GM18499 (cell line): ENCODE results near the gene ASF1B.
"Not testable (repeated sequence)": the region's sequence is repeated elsewhere in the genome, so short reads cannot be mapped to it uniquely, and the experiment has no call there.

Source experiments
- ATAC-seq: cut with Tn5 transposase; IDR thresholded peaks from one replicate; pipeline ENCODE4 v1.9.1; 2021; ENCODE audit warnings: moderate number of reproducible peaks; ENCODE audit not compliant: insufficient read depth, unreplicated experiment

The ASF1B gene

GRCh38 chr19:14136509-14137281, at the start of gene ASF1B:
TSS of gene ASF1B (minus strand) at chr19:14136589. CDS start at chr19:14136456, 133 bp downstream.
- ATAC-seq, result peak; percentile 62

GRCh38 chr19:14185691-14186090, 49.3 kb upstream of the ASF1B start:
- not testable (repeated sequence) for ATAC-seq

- ATAC-seq, result no peak
Observed at GRCh38 chr19:14185158-14185557, 48.8 kb upstream of the ASF1B start.

GRCh38 chr19:14183741-14184350, 47.5 kb upstream of the ASF1B start:
- no peak for ATAC-seq

GRCh38 chr19:14182476-14182875, 46.1 kb upstream of the ASF1B start:
- no peak for ATAC-seq

- ATAC-seq, result no peak
Observed at GRCh38 chr19:14181906-14182305, 45.5 kb upstream of the ASF1B start.

GRCh38 chr19:14181199-14181598, 44.8 kb upstream of the ASF1B start:
- ATAC-seq, result not testable (repeated sequence)

GRCh38 chr19:14177496-14178074, 41.2 kb upstream of the ASF1B start:
- no peak for ATAC-seq

- no peak for ATAC-seq
Observed at GRCh38 chr19:14175351-14175792, 39.0 kb upstream of the ASF1B start.

GRCh38 chr19:14174883-14175282, 38.5 kb upstream of the ASF1B start:
- ATAC-seq, result no peak

GRCh38 chr19:14168993-14169392, 32.6 kb upstream of the ASF1B start:
- ATAC-seq, result no peak

GRCh38 chr19:14168259-14168972, 32.0 kb upstream of the ASF1B start:
- no peak for ATAC-seq

- no peak for ATAC-seq
Observed at GRCh38 chr19:14167576-14168138, 31.3 kb upstream of the ASF1B start.

GRCh38 chr19:14166999-14167575, 30.7 kb upstream of the ASF1B start:
- ATAC-seq, result no peak

- no peak for ATAC-seq
Observed at GRCh38 chr19:14165990-14166830, 29.8 kb upstream of the ASF1B start.

- no peak for ATAC-seq
Observed at GRCh38 chr19:14164724-14165493, 28.5 kb upstream of the ASF1B start.

- no peak for ATAC-seq
Observed at GRCh38 chr19:14164082-14164481, 27.7 kb upstream of the ASF1B start.

- ATAC-seq, result no peak
Observed at GRCh38 chr19:14162871-14163297, 26.5 kb upstream of the ASF1B start.
